Hippocampal formation (tissue), 2 donors: ENCODE data around the gene COL6A2.
"Not testable (repeated sequence)": the region's sequence is repeated elsewhere in the genome, so short reads cannot be mapped to it uniquely, and the experiment has no call there.

ENCODE experiments used
- DNase-seq, 2 donors: peaks; one replicate each; lab custom pipeline; 2025; lab: John Stamatoyannopoulos, UW

COL6A2 gene

DNA sequence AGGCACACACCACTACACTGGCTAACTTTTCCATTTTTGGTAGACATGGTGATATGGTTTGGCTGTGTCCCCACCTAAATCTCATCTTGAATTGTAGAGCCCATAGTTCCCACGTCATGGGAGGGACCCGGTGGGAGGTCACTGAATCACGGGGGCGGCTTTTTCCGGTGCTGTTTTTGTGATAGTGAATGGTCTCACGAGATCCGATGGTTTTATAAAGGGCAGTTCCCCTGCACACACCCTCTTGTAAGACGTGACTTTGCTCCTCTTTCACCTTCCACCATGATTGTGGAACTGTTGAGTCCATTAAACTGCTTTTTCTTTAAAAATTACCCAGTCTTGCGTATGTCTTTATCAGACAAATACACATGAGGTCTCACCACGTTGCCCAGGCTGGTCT, 58.8 kb downstream of the COL6A2 start:
- no peak for DNase-seq

DNA sequence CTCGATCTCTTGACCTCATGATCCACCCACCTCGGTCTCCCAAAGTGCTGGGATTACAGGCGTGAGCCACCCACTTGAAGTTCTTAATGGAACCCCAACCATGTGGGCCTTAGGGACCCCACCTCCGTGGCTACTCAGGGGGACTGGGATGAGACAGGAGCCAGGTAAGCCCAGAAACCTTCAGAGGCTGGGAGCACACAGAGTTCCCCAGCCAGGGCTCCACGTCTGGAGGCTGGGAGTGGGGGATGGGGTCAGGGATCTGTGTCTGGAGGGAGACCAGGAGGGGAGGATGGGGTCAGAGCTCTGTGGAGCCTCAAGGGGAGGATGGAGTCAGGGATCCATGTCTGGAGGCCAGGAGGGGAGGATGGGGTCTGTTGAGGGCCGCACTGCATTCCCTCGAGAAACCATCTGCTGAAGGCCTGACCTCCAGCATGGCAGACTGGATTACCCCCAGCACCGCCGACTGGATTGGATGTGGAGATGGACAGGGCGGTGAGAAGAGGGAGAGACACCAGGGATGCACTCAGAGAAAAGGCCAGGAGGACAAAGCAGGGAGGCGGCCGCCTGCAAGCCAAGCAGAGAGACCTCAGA, 59.6 kb downstream of the COL6A2 start:
- DNase-seq: no peak

DNA sequence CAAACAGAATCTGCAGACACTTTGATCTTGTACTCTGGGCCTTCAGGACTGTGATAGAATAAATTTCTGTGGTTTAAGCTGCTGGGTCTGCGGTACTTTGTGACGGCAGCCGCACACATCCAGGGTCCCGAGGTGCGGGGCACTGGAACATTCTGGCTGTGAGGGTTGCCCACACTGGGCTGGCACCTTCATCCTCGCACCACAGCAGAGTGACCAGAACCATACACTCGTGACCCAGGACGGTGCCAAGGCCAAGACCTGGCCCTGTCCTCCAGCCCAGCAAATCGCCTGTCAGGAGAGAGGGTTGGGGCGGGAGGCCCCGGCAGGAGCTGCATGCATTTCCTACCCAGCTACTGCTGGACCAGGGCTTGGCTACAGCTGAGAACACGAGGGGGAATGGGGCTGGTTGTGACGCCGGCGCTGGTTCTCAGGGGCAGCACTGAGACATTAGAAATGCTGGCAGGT, 60.1 kb downstream of the COL6A2 start:
- no peak for DNase-seq

DNA sequence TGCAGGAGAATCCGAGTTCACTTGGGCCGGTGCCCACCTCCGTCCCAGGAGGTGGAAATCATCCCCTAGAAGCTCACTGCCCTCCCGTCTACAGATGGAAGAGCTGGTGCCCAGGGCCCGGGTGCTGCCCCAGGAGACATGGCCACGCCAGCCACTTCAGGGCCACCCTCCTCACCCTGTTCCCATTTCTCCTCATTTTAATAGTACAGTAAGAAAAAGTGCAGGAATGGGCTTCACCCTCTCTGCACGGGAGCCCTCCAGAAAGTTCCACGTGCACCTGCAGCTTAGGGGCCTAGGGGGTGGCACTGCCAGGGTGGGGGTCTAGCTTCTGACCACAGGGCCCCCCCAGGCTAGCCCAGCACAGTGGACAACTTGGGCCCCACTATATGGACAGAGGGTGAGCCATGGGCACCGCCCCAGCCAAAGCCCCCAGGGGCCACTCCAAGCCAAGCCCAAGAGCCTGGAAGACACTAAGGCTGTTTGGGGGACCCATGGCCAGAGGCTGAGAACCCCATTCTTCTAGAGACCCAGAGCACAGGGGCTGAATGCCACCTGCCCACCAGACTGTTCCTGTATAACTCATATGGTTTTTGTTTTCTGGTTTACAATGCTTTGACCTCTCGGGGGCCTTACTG, 60.9 kb downstream of the COL6A2 start:
- no peak for DNase-seq

DNA sequence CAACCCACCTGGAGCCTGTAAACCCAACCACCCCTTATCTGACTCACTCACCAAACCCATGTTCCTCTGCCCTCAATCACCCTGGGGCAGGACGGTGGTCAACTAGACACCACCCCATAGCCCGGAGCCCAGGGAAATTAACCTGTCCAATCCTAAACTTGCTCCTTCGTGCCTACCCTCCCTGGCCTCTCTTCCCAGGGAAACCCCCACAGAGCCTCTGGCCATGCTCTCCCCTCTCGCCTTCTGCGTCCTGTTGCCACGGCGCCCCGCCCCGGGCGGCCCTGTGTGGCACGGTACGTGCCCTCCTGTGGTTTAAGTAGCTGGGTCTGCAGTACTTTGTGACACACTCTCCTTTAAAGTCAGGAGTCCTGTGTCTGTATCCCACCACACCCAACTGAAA, 61.5 kb downstream of the COL6A2 start:
- DNase-seq: no peak

DNA sequence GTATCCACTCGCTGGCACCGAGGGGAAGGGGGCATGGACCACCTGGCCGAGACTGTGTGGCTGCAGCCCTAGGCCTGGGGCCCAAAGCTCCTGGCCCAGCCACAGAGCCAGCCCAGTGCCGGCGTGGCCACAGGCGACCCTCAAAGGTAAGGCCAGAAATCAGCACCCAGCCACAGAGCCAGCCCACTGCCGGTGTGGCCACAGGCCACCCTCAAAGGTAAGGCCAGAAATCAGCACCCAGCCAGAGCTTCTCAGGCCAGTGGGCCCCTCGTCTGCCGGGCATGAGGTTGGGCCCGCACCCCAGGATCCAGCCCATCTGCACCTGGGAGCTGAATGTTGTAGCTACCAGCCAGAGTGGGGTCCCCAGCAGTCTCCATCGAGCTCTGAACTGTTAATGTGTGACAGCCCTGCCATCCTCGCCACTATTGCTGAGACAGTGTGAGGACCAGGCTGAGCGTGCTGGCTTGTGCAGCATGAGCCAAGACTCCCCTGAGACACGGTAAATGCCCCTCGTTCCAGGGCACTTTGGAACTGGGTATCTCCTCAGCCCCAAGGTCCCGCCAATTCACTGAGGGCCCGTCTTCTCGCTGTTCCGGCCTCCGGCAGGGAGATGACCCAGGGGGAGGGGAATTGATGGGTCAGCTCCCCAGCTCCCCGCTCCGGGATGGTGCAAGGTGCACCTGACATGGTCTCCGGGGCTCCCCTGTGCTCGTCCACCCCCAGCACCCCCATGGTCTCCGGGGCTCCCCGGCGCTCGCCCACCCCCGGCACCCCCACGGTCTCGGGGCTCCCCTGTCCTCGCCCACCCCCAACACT, 62.1 kb downstream of the COL6A2 start:
- DNase-seq: no peak

DNA sequence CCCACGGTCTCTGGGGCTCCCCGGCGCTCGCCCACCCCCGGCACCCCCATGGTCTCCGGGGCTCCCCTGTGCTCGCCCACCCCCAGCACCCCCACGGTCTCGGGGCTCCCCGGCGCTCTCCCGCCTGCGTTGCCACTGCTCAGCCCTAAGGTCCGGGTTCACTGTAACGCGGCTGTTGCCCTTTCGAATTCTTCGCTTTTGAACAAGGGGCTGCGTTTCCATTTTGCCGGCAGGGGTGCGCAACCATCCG, 62.7 kb downstream of the COL6A2 start:
- no peak for DNase-seq

DNA sequence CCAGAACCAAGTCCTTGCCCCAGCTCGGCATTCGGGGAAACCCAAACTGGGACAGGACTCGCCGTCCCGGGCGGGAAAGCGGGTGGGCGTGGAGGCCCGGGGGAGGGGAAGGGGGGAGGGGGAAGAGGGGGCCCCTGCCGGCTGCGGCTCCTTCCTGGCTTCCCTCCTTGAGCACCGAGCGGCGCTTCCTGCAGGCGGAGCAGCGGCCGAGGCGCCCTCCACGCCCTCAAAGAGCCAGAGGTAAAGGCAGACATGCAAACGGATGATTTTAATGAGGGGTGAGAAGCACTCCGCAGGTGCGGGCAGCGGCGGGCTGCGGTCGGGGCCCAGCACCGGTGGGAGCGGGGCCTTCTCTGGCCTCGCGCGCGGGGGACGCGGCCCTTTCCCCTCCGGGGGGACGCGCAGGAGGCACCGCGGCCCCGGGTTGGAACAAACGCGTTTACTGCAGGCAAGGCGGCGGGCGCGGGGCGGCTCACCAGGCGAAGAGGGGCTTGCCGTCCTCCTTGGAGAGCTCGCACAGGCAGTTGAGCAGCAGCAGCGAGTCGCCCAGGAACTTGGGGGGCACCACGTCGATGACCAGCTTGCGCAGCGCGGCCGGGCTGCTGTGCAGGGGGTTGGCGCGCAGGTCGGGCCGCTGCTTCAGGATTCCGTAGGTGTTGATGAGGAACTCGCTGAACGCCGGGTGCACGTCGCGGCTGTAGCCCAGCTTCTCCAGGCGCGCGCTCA, 63.2 kb downstream of the COL6A2 start:
- no peak for DNase-seq

DNA sequence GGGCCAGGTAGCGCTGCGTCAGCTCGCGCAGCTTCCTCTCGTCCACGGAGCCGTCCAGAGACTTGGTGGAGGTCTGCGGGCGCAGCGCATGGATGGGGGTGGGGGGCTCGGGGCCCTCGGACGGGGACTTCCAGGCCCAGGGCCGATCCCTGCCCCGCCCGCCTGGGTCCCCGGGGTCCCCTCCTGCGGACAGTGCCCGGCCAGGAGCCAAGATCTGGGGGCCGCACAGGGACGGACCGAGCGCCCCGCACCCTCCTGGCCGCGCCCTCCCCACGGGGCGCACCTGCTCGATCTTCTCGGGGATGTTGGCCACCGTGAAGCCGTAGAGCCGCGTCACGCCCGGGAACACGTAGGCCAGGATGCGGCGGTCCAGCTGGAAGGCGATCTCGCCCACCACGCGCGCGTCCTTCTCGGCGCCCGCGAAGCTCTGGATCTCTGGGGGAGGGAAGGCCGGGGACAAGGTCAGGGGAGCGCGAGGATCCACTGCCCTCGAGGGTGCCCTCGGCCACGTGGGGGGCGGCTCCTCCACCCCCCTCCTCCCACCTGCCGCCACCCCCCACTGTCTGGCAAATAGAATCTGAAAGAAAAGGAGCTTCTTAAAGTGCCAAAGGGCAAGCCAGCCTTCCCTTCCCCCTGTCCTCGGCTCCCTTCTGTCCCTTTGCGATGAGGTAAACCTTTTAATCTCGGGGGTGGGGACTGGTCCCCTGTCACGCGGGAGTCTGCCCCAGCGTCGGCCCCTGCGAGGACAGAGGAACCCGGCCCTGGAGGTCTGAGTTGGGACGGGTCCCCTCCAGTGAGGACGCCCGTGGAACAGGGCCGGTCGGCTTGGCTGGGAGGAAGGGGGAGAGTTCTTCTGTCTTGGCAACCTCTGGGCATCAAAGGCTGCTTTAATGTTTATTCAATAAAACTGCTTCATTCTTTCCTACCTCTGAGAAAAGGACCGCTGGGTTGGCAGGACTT, 64.0 kb downstream of the COL6A2 start:
- DNase-seq: no peak

DNA sequence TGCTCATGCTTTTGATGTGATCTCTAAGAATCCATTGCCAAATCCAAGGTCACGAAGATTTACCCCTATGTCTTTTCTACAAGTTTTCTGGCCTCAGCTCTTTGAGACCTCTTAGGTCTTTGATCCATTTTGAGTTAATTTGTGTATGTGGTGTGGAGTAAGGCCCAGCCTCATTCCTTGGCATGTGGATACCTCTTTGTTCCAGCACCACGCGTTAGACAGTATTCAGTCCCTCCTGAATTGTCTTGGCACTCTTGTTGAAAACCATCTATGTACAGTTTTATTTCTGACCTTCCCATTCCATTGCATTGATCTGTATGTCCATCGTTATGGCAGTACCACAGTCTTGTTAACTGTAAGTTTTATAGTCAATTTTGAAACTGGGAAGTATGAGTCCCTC, 65.5 kb downstream of the COL6A2 start:
- DNase-seq: no peak

DNA sequence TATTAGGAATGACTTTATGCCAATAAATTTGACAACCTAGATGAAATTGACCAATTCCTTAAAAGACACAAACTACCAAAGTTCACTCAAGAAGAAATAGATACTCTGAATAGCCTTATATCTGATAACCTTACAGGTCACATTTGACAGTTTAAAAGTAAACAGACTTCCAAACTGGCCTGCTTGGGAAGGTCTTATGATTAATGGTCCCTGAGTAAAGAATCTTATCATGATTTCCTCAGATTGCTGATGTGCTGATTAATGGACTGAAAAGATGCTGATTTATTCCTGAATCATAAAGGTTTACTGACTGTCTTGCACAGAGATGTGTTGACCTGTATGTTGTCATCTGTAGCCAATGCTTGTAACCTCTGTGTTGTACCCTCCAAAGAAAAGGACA, 67.2 kb downstream of the COL6A2 start:
- no peak for DNase-seq

DNA sequence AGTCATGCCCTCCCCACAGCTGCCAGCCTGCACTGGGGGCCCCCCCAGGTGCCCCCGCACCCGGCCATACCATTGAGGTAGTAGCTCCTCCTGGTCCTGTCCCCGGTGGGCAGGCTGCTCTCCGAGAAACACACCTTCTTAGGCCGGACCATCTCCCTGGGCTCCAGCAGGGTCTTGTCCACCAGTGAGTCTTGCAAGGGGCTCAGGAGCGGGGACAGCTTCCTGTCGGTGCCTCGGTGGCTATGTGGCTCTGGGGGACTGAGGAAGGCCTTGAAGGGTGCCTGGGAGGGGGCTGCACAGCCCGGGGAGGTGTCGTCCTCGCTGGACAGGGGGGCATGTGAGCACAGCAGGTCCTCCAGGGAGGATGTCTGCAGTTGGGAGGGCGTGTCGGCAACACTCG, 70.3 kb downstream of the COL6A2 start:
- no peak for DNase-seq

DNA sequence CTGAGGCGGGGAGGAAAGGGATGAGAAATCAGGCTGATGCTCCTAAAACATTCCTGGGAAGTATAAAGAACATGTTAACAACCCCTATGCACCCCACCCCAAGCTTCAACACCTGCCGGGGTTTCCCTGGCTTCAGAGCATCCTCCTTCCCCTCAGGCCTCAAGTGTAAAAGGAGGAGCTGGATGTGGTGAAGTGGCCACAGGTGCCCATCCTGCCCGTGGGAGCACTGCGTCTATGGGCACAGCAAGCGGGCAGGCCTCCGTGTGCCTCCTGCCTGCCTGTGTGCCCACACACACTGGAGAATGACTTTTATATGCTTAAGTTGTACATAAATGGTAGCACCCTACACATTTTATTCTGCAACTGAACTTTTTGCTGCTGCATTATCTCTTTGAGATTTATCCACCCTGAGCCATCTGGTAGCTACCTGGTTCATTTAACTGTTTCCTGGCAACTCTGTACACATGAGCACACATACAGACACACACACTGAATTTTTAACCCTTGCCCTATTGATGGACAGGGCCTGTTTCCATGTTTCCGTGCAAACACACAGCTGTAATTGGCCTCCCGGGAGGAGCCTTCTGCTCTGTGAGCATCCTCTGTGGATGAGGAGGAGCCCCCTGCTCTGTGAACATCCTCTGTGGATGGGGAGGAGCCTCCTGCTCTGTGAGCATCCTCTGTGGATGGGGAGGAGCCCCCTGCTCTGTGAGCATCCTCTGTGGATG, 70.9 kb downstream of the COL6A2 start:
- no peak for DNase-seq

DNA sequence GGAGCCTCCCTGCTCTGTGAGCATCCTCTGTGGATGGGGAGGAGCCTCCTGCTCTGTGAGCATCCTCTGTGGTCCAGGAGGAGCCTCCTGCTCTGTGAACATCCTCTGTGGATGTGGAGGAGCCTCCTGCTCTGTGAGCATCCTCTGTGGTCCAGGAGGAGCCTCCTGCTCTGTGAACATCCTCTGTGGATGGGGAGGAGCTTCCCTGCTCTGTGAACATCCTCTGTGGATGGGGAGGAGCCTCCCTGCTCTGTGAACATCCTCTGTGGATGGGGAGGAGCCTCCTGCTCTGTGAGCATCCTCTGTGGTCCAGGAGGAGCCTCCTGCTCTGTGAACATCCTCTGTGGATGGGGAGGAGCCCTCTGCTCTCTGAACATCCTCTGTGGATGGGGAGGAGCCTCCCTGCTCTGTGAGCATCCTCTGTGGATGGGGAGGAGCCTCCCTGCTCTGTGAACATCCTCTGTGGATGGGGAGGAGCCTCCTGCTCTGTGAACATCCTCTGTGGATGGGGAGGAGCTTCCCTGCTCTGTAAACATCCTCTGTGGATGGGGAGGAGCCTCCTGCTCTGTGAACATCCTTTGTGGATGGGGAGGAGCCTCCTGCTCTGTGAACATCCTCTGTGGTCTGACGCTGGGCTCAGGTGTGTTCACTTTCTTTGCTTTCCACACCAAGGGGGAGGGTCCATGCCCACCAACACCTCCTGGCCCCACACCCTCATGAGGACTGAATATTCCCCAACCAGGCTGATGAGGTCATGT, 72.7 kb downstream of the COL6A2 start:
- DNase-seq: not testable (repeated sequence)

DNA sequence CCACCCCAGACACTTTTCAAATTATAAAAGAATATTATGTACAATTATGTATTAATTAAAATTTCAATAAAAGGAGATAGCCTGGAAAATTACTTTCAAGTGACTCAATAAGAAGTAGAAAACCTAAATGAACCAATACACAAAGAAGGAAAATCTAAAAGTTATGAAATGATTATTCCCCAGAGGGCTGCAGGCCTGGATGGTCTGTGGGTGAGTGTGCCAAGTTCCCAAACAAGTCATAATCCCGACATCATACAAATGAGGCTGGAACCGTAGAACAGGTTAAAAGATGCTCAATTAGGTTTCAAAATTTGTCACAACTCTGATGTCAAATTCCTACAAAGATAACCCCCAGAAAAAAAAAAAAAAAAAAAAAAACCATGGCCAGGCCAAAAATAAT, 73.7 kb downstream of the COL6A2 start:
- no peak for DNase-seq

DNA sequence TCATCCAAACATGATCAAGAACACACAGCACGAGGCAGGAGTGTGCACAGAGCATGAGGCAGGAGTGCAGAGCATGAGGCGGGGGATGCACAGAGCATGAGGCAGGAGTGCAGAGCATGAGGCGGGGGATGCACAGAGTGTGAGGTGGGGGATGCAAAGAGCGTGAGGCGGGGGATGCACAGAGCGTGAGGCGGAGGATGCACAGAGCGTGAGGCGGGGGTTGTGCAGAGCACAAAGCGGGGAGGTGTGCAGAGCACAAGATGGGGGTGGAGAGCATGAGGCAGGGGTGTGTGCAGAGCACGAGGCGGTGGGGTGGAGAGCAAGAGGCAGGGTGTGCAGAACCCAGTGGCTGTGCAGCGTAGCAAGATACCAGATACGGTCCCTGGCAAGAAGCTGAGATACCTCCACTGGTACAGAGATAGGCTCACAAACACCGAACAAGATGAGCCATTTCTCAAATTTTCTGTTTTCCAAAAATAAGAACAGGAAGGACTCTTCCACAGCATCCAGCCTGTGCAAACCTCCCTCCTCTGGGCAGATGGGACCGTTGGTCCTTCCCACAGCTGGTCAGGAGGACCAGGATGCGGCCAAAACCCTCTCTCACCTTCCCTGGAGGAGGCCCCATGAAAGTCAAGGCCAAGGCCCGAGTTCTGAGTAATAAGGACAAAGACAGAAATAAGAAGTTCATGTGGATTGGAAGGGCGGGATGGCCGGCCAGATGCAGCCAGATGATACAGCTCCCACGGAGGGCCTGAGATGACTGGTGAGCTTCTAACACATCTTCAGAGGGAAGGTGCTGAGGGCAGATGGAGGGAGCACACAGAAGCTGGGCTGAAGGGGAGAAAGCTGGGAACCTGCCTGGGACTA, 74.3 kb downstream of the COL6A2 start:
- no peak for DNase-seq

DNA sequence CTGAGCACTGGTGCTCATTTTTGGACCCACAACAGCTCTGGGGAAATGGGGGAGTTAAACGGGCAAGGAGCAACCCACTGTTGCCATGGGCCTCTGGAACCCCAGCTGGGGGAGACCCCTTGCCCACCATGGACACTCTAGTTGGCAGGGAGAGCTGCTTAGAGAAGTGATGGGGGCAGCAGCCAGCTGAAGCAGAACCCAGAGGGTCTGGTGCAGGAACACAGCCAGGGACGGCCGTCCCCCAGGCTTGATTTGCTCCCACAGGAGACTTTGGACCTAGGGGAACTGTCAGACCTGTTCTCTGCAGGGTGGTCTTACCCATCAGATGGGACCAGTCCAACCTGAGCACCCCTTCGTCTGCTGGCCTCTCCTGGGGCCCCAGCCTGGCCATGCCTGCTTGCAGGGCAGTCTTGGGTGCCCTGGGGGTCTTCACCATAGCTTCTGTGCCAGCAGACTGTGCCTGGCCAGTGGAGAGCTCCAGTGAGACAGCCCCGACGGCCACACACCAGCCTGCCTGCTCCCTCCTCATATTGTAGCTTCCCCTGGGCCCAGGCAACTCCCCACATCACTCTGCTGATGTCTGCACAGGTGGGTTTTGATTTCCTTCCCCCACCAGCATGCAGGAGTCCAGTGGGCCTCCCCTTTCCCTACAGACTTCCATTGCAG, 75.1 kb downstream of the COL6A2 start:
- no peak for DNase-seq

DNA sequence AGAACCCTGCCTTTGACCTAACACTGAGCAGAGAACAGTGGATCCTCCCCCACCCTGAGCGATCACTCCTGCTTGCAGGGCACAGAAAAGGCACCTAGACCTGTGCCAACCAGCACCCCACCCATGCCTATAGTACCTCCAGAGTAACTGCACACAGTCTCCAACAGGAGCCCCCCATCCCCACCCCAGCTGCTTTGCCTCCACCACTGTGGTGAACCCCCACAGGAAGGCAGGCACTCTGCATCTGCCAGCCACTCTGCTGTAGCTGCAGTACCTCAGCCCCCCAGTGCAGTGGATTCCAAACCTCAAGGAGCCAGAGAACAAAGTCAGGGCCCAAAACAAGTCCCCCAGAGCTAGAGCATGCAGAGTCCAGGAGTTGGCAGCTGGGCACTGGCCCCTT, 75.7 kb downstream of the COL6A2 start:
- no peak for DNase-seq
